ENCODE results near the gene KCNN1. TPM values are rescaled to one million over a fixed set of nuclear protein-coding genes. Genes with fewer than 3 reads are reported as not detected.

KCNN1 gene
- total and polyA plus RNA-seq, 2 donors, result 0.24 to 0.79 TPM

DNA sequence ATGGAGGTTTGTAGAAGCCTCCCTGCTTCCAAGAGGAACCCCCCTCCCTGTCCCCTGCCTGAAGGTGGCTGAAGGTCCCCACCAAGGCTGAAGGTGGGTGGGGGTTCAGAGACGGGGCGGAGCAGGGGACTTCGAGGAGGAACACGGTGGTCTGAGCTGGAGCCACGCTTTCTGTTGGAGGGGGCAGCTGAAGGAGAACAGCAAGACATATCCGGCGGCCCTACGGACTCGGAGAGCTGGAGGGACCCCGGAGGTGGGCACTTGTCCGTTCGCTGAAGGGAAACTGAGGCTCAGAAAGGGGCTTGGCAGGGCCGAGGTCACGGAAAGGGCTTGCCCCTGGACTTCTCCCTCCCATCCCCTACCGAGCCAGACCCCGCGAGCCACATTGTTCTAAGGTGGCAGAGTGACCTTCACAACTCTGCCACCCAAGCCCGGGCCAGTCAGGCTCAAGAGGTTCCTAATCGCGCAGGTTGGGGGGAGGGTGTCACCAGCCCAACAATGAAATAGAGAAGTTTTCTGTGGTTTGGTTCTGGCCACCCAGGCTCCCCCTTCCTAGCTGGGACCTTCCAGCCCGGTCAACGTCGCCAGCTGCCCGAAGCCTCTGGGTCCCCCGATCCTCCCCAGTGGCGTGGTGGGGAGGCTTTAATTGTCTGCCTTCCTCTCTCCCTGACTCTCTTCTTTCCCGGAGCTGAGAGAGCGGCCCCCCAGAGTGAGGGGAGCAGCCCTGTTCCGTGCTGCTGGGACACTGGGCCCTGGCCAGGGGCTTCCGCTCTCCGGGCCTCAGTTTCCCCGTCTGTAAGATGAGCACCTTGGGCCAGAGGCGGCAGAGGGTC, 15.5 kb upstream of the KCNN1 start:
- Histone ChIP-seq H3K4me1 (ENCODE audit: insufficient read depth) (no peaks in the 10 kb centered on the region), H3K36me3 (ENCODE audit: insufficient read depth) (no peaks in the 10 kb centered on the region), H3K27ac (ENCODE audit: low read depth) (no peak overlapping the region), H3K4me3 (ENCODE audit: low read depth, low read length) (no peak overlapping the region)
- DNase-seq (ENCODE audit: extremely low spot score), result no peak
- 2% methylated on average over 33 of the region's 33 CpGs for WGBS

DNA sequence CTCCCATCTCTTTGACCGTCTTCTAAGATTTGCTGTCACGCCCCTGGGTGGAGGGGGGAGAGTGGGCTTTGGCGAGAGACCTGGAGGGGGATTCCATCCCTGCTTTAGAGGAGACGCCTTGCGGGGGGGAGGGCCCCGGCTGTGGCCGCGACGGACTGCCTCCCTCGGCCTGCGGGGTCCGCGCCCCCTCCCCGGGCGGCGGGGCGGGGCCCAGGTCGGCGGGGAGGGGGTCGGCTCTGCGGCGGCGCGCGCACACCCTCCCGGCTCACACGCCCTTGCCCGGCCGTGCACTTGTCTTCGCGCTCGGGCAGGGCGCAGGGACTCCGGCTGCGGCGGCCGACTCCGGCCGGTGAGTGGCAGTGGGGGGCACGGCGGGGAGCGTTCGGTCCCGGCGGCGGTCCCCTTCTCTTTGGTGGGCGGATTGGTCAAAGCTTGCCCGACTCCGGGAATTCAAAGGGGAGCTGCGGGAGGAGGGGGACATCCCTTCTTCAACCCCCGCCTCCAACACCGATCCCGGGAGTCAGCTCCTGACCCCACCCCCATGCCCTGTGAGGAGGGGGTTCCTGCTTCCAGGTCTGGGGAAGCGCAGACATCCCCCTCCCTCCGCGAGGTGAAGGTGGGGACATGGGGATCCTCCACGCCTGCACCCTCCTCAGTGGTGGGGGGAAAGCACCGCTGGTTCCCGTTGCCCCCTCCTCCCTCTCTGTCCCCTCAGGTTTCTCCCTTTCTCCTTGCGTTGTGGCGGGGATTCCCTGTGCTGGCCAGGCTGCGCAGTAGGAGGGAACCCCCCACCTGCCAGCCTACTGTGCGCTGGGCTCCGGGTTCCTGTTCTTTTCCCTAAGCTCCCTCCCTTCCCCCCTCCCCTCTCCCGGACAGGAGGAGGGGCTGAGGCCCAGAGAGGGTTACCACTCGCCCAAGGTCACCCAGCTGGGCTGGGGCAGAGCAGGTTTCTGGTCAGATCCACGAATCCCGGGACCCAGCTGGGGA, 14.6 kb upstream of the KCNN1 start:
- Histone ChIP-seq H3K4me1 (ENCODE audit: insufficient read depth) (no peaks in the 10 kb centered on the region), H3K4me3 (ENCODE audit: low read depth, low read length) (no peak overlapping the region), H3K36me3 (ENCODE audit: insufficient read depth) (no peaks in the 10 kb centered on the region), H3K27ac (ENCODE audit: low read depth) (no peak overlapping the region)
- DNase-seq (ENCODE audit: extremely low spot score), result no peak
- whole genome bisulfite sequencing, result 2% methylated on average over 68 of the region's 68 CpGs

DNA sequence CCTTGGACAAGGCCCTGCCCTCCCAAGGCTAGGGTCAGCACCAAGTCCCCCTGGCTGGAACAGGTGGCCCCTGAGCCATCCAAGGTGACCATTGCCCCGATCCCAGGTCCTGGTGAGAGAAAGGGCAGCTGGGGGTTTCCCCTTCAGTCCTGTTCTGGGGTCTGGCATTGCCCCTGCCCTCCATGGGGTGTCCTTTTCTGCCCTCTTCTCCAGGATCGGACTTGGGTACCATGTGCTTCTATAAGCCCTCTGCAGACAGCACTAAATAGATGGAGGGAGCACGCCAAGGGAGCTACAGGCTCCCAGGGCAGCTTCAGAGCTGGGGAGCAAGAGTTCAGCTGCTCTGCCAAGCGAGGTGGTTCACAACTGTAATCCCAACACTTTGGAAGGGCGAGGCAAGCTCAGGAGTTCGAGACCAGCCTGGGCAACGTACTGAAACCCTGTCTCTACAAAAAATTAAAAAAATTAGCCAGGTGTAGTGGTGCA, 13.5 kb upstream of the KCNN1 start:
- 53% methylated on average over 7 of the region's 7 CpGs for WGBS
- no peak for DNase-seq (ENCODE audit: extremely low spot score)
- Histone ChIP-seq H3K4me1 (ENCODE audit: insufficient read depth) (no peaks in the 10 kb centered on the region), H3K4me3 (ENCODE audit: low read depth, low read length) (no peak overlapping the region), H3K27ac (ENCODE audit: low read depth) (no peak overlapping the region), H3K36me3 (ENCODE audit: insufficient read depth) (no peaks in the 10 kb centered on the region)

DNA sequence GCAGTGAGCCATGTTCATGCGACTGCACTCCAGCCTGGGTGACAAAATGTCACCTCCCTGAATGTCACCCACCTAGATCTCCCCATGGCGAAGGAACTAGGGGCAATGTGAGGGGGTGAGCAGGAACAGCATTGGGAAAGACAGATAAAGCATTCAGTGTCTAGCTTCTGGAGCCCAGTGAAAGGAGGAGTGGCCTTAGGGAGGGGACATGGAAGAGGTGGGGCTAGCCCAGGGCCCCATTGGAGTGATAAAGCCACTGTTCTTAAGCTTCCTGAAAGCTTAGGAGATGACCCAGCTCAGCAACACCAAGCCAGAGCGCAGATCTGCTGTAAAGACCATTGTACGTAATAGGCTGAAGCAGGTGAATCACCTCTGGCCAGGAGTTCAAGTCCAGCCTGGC, 13.0 kb upstream of the KCNN1 start:
- 66% methylated on average over 4 of the region's 4 CpGs for WGBS
- H3K27ac ChIP-seq (ENCODE audit: low read depth), result no peak overlapping the region
- no peak overlapping the region for H3K4me3 ChIP-seq (ENCODE audit: low read depth, low read length)
- no peaks in the 10 kb centered on the region for H3K36me3 ChIP-seq (ENCODE audit: insufficient read depth)
- no peak for DNase-seq (ENCODE audit: extremely low spot score)
- no peaks in the 10 kb centered on the region for H3K4me1 ChIP-seq (ENCODE audit: insufficient read depth)

DNA sequence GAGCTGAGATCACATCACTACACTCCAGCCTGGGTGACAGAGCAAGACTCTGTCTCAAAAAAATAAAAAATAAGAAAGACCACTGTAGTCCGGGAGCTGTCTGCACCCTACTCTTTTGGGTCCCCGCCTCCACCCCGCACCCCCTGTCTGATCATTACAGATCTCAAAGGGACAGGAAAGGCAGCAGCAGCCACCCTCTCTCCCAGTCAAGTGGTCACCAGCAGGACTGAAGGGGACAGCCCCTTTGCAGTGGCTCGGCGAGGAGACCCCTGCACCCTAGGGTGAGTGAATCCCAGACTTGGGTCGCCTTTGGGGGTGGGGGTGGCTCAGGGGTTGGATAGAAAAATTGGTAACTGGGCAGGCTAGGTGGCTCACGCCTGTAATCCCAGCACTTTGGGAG, 12.5 kb upstream of the KCNN1 start:
- Histone ChIP-seq H3K27ac (ENCODE audit: low read depth) (no peak overlapping the region), H3K4me1 (ENCODE audit: insufficient read depth) (no peaks in the 10 kb centered on the region), H3K36me3 (ENCODE audit: insufficient read depth) (no peaks in the 10 kb centered on the region), H3K4me3 (ENCODE audit: low read depth, low read length) (no peak overlapping the region)
- DNase-seq (ENCODE audit: extremely low spot score), result no peak
- 82% methylated on average over 7 of the region's 7 CpGs for WGBS

DNA sequence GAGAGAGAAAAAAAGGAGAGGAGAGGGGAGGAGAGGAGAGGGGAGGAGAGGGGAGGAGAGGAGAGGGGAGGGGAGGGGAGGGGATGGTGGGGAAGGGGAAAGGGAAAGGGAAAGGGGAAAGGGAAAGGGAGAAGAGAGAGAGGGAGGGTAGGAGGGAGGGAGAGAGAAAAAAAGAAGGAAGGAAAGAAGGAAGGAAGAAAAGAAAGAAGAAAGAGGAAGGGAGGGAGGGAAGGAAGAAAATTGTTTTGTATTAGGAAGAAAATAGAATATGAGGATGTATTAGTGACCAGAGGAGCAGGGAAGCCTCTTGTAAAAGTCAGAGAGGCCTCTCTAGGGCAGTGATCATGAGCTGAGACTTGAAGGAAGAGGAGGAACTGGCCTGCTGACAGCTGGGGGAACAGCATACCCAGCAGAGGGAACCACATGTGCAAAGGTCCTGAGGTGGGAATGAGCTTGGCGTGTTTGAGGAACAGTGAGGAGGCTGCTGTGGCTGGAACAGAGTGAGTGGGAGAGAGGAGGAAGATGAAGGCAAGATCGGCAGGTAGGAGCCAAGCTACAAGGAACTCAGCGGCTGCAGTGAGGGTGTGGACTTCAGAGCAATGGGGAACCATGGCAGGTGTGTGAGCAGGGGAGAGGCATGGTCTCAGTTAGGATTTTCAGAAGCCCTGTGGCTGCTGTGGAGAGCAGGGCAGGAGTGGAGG, 9.6 kb upstream of the KCNN1 start:
- no peaks in the 10 kb centered on the region for H3K4me1 ChIP-seq (ENCODE audit: insufficient read depth)
- DNase-seq (ENCODE audit: extremely low spot score), result no peak
- no peak overlapping the region for H3K4me3 ChIP-seq (ENCODE audit: low read depth, low read length)
- no peak overlapping the region for H3K27ac ChIP-seq (ENCODE audit: low read depth)
- 82% methylated on average over 3 of the region's 3 CpGs for WGBS
- no peaks in the 10 kb centered on the region for H3K36me3 ChIP-seq (ENCODE audit: insufficient read depth)

DNA sequence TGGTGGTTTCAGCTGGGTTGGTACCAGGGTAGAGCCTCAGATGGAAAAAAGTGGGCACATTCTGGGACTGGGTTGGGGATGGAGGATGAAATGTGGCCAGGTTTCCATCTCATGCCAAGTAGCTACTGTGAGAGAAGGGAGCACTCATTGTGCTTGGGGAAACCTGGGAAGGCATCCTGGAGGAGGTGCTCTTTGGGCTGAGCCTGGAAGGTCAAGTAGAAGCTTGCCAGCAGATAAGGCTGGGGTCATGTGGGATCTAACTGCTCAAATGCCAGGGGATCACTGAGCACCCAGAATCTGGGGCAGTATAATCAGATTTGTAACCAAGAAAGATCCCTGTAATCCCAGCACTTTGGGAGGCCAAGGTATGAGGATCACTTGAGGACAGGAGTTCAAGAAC, 9.0 kb upstream of the KCNN1 start:
- Histone ChIP-seq H3K4me1 (ENCODE audit: insufficient read depth) (no peaks in the 10 kb centered on the region), H3K27ac (ENCODE audit: low read depth) (no peak overlapping the region), H3K36me3 (ENCODE audit: insufficient read depth) (no peaks in the 10 kb centered on the region), H3K4me3 (ENCODE audit: low read depth, low read length) (no peak overlapping the region)
- no peak for DNase-seq (ENCODE audit: extremely low spot score)

DNA sequence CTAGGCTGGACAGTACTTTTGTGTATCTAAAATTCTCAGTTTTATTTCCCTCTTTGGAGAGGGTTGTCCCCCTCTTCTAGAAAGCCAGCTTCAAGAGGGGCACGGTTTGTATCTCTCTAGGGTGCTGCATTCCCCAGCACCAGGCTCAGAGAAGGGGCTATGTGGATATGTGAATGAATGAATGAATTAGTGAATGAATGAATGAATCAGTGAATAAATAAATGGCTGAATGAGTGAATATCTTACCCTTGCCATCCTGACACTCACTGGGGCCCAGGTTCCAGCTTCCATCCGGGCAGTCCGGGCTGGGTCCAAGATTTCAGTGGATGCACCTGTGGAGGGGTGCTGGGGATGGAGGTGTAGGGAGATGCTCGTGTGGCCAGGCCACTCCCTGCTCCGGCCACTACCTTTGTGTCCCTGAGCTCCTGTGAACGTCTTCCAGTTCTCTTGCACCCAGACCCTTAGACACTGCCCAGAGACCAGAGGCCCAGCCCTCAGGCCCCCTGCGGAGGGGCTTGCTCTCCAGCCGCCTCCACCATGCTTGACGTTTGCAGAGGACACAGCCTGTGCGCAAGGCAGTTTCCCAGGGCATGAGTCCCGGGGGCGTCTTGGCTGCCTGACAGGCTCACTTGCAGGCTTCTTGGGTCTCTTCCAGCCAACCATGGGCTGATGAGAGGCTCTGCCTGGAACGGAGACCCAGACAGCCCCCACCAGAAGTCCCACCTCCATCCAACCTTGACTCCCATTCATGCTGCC, 2.8 kb upstream of the KCNN1 start:
- H3K36me3 ChIP-seq (ENCODE audit: insufficient read depth), result no peaks in the 10 kb centered on the region
- no peak overlapping the region for H3K27ac ChIP-seq (ENCODE audit: low read depth)
- DNase-seq (ENCODE audit: extremely low spot score), result no peak
- no peak overlapping the region for H3K4me3 ChIP-seq (ENCODE audit: low read depth, low read length)
- WGBS, result 46% methylated on average over 13 of the region's 13 CpGs
- H3K4me1 ChIP-seq (ENCODE audit: insufficient read depth), result peaks cover 3% of the 10 kb centered on the region

DNA sequence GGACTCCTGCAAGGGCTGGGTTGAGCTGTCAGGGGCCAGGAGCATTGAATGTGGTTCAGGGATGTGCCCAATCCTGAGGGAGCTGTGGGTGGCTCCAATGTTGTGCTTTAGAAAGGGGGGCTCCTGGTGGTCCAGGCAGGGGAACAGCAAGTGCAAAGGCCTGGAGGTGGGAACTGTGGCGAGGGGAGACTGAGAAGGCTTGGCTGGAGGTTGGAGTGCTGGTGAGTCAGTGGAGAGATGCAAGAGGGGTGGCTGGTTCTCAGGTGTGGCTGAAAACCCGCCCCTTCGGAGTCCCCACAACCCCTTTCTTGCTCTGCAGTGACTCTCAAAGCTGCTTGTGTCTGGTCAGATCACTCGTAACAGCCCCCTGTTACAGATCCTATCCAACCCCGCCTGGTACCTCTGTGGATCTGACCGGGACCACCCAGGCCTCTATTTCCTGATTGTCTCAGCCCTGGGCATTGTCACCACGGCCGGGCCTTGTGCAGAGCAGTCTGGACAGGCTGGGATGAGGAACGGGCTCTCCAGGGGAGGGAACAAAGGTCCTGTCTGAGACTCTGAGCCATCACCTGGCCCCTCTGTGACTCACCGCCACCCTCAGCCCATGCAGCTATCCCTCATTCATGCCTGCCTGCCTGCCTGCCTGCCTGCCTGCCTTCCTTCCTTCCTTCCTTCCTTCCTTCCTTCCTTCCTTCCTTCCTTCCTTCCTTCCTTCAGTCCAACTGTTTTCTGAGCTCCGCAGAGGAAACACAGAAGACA, 1.4 kb upstream of the KCNN1 start:
- no peak overlapping the region for H3K27ac ChIP-seq (ENCODE audit: low read depth)
- H3K4me3 ChIP-seq (ENCODE audit: low read depth, low read length), result no peak overlapping the region
- H3K36me3 ChIP-seq (ENCODE audit: insufficient read depth), result no peaks in the 10 kb centered on the region
- H3K4me1 ChIP-seq (ENCODE audit: insufficient read depth), result peaks cover 3% of the 10 kb centered on the region
- no peak for DNase-seq (ENCODE audit: extremely low spot score)
- 61% methylated on average over 11 of the region's 11 CpGs for WGBS

DNA sequence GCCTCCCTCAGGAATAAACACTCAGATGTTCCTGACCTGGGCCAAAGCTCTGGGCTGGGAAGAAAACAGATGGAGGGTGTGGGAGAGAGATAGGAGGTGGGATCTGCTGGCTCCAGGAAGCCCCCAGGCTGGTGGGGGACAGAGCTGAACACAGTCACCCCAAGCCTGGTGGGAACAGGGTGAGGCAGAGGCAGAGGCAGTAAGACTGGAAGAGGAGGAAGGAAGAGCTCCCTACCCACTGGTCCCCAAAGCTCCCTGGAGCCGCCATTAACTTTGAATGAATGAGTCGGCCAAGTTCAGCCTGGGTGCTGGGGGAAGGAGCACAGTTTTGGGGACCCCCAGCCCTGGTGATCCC, 801 bp upstream of the KCNN1 start:
- 64% methylated on average over 2 of the region's 2 CpGs for WGBS
- Histone ChIP-seq H3K36me3 (ENCODE audit: insufficient read depth) (no peaks in the 10 kb centered on the region), H3K4me1 (ENCODE audit: insufficient read depth) (peaks cover 3% of the 10 kb centered on the region), H3K27ac (ENCODE audit: low read depth) (no peak overlapping the region), H3K4me3 (ENCODE audit: low read depth, low read length) (no peak overlapping the region)
- no peak for DNase-seq (ENCODE audit: extremely low spot score)

DNA sequence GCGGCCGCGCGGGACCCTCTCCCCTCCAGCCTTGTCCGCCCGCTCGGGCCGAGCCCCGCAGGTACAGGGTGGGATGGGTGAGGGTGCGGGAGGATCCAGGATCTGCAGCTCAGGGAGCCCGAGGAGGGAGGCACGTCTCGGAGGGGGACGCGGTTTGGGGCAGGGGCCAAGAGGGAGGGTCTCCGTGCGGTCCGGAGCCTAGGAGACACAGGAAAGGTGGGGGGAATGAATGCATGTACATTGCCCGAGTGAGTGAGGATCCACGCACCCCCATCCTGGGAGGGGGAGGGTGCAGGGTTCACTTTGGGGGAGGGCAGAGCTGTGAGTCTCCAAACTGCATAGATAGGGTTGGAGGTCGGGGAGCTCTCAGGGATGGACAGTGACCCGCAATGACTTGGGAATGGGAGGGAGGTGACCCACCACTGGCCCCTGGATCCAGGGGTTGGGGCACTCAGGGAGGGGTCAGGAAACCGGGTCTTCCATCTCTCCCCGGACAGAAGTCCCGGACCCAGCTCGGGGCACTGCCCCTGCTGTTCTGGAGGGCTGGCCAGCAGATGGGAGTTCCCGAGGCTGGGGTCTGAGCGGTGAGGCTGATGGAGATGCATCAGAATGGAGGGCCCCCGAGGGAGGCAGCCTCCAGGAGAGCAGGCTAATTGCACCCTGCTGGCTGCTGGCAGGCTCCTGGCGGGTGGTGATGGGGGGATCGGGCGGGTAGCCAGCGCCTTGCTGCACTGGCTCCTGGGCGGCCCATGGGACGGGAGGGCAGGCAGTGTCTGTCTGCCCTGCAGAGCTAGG, 547 bp downstream of the KCNN1 start:
- no peak overlapping the region for H3K27ac ChIP-seq (ENCODE audit: low read depth)
- WGBS, result 9% methylated on average over 35 of the region's 35 CpGs
- no peaks in the 10 kb centered on the region for H3K36me3 ChIP-seq (ENCODE audit: insufficient read depth)
- peak overlapping the region; percentile 35 for H3K4me3 ChIP-seq (ENCODE audit: low read depth, low read length)
- no peak for DNase-seq (ENCODE audit: extremely low spot score)
- H3K4me1 ChIP-seq (ENCODE audit: insufficient read depth), result peaks cover 3% of the 10 kb centered on the region

DNA sequence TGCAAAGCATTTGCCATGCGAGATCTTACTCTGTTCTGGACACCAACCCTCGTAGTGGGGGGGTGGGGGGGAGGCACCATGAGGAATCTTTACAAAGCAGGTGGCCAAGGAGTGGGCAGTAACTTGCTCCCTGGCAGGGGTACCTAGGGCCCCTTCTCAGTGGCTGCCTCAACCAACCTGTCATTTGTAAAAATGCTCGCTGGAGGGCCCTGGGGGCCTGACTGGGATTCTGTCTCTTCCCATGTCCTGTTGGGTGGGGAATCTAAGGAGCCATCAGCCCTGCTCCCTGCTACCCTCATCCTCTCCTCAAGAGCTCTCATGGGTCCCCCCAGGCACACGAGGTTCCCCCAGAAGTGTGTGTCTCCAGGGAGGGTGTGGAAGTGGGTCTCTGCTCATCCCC, 1.5 kb downstream of the KCNN1 start:
- WGBS, result 77% methylated on average over 4 of the region's 4 CpGs
- Histone ChIP-seq H3K27ac (ENCODE audit: low read depth) (no peak overlapping the region), H3K4me3 (ENCODE audit: low read depth, low read length) (no peak overlapping the region), H3K4me1 (ENCODE audit: insufficient read depth) (peaks cover 3% of the 10 kb centered on the region), H3K36me3 (ENCODE audit: insufficient read depth) (no peaks in the 10 kb centered on the region)
- no peak for DNase-seq (ENCODE audit: extremely low spot score)

All from urinary bladder (tissue), 4 donors.